GM21619 (cell line): Measurements from ENCODE around the gene SSH3.
"Not testable (repeated sequence)": the region's sequence is repeated elsewhere in the genome, so short reads cannot be mapped to it uniquely, and the experiment has no call there.

Experiments
- ATAC-seq: cut with Tn5 transposase; IDR thresholded peaks from one replicate; pipeline ENCODE4 v1.9.1; 2021; ENCODE audit not compliant: unreplicated experiment

Gene SSH3

GRCh38 chr11:67309661-67310061 is 6.3 kb downstream of the SSH3 start:
- no peak for ATAC-seq

DNA sequence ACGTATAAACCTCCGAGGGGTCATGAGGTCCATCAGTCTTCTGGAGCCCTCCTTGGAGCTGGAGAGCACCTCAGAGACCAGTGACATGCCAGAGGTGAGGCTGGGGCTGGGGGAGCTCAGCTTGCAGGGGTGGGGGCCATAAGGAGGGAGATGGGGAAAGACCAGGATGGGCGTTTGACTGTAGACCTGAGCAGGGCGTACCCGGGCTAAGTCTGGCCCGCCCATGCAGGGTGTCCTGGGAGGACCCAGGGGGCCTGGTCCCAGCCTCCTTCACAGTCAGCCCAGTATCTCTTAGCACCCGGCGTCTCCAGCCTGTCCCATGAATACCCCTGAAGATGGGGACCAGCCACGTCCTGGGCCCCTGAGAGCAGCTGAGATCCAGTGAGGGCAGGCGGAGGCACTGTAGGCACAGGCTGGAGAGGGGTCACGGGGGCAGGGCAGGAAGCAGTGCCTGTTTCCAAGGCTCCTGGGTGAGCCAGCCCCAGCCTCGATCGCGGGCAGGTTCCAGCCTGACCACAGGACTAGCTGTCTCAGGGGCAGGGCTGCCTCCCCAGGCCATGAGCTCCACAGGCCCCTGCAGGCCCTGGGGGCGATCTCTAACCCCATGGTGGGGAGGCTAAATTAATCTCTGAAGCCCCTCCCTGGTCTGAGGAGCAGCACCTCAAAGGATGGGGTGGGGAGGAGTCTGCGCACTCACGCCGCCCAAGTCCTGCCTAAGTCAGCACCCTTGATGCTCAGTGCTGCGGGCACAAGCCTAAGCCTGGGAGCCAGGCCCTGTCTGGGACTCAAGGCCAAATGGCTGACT is 7.1 kb downstream of the SSH3 start:
- no peak for ATAC-seq

DNA sequence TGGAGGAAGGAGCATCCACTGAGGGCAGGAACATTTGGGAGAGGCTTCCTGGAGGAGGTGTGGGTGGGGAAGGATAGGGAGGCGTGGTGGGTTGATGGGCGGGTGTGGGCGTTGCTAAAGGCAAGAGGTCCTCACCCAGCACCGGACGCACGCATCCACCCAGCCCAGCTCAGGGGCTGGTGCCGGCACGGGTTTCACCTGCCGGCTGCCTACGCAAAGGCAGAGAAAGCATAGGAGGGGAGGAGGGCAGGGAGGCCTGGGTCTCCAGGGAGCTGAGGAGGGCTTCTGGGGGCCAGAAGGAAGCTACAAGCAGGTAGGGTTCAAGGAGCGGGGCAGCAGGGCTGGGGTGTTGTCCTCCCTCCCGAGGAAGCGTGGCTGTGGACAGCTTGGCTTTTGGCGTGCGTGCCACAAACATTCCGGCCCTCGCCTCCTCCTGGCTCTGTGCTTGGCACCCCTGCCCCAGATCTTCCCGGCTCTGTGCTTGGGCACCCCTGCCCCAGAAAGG is 7.8 kb downstream of the SSH3 start:
- no peak for ATAC-seq

DNA sequence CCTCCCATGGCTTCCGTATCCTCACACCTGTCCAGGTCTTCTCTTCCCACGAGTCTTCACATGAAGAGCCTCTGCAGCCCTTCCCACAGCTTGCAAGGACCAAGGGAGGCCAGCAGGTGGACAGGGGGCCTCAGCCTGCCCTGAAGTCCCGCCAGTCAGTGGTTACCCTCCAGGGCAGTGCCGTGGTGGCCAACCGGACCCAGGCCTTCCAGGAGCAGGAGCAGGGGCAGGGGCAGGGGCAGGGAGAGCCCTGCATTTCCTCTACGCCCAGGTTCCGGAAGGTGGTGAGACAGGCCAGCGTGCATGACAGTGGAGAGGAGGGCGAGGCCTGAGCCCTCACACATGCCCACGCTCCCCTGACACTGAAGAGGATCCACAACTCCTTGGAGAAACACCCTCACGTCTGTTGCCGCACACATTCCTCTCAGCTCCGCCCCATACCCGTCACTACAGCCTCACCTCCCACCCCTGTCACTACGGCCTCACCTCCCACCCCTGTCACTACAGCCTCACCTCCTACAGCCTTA is 8.3 kb downstream of the SSH3 start:
- ATAC-seq: no peak

DNA sequence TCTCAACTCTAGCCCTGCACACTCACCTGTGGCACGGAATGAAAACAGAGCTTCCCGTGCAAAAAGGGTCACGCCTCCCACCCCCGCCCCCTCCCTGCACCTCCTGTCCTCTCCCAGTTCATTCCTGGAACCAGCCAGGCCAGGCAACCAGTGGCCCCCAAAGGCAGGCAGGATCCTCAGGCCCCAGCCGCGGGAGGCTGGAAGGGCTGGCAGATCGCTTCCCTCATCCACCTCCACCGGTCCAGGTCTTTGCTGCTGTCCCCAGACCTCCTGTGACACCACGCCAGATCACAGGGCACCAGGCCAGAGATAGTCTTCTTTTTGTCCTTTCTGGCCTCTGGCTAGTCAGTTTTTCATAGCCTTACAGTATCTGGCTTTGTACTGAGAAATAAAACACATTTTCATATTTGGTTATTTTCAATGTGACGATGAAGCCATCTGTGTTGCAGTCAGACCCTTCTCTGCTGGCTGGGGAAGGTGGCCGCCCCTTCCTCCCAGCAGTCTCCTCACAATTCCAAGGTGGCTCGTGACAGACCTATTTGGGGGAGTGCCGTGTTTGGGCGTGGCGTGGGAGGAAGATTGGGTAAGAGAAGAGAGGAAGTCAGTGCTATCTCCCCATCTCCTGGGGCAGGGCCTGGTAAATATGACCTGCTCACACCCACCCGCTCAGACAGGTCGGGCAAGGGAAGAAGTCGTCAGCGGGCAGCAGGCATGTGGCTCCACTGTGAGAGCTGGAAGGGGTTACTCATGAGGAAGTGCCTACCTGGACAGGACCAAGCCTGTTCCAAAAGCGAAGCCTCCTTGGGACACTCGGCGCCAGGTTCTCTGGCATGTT is 9.1 kb downstream of the SSH3 start:
- ATAC-seq: no peak

- no peak for ATAC-seq
Measured at GRCh38 chr11:67313125-67313890, 10.0 kb downstream of the SSH3 start.

DNA sequence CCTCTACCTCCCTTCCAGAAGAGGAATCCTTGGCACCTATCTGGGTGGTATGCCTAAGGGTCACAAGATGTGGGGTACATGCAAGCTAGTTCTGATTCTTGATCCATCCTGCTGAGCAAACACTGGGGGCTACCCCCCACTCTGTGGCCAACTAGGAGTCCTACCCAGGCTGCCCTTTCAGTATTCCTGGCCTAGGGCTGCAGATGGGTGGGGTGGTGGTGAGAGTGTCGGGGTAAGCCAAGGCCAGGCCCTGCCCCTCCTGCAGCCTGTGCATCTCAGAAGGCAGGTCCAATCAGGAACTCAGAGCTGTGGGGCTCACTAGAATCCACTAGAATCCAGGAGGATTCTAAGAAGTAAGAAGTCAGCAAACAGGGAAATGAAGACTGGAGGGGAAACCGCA is 10.9 kb downstream of the SSH3 start:
- ATAC-seq: no peak

GRCh38 chr11:67315325-67315909 is 12.1 kb downstream of the SSH3 start:
- ATAC-seq: no peak

GRCh38 chr11:67316882-67317204 is 13.5 kb downstream of the SSH3 start:
- ATAC-seq: no peak

DNA sequence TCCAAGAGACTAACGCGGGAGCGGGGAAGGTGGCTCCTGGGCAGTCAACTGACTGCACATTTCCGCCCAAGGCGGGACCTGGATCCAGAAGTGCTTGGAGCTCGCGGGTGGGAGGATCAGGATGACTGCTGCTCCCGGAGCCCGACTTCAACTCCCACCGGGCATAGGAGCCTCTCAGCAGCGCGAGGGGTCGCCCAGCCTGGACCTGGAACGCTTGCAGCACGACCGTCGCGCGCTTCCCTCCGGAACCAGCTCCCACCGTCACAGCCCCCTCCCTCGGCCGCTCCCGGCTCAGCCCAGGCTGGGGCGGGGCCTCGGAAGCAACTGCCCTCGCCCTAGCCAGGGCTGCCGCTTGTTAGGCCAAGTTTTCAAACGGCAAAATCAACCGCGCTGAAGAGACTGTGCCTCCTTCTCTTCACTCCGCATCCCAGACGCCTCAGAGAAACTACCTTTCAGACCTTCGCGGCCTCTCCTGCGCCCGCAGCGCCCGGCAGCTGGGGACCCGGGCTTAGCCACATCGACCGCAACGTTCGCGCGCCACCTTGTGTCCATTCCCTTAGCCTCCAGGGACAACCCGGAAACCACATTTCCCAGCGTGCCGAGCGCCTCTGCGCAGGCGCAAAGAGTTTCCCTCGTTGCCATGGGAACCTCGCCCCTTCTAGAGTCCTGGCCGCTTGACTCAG is 14.0 kb downstream of the SSH3 start:
- peak; percentile 67 for ATAC-seq

GRCh38 chr11:67317888-67318555 is 14.7 kb downstream of the SSH3 start:
- ATAC-seq: no peak

DNA sequence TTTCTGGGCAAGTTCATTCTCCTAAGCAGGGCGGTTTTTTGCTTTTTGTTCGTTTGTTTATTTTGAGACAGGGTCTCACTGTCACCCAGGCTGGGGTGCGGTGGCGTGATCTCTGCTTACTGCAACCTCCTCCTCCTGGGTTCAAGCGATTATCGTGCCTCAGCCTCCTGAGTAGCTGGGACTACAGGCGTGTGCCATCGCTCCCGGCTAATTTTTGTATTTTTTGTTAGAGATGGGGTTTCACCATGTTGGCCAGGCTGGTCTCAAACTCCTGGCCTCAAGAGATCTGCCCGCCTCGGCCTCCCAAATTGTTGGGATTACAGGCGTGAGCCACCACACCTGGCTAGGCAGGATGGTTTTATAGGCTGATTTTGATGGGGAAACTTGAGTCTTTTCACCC is 15.5 kb downstream of the SSH3 start:
- not testable (repeated sequence) for ATAC-seq

DNA sequence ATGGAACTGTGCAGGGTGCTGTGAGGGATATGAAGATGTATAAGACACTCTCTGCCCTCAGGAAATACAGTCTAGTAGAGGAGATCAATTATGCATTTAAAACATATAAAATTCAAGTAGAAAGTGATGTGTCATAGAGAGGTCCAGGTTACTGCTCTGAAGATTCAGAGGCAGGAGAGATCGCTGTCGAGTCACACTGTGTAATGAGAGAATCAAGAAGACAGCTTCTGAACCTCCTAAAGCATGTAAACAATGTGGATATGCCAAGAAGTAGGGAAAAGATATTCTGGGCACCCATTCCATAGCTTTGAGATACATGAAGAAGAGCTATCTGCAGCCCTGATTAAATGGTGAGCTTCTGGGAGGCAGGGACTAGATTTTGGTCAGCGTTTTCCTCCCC is 16.7 kb downstream of the SSH3 start:
- no peak for ATAC-seq

GRCh38 chr11:67320691-67321090 is 17.4 kb downstream of the SSH3 start:
- ATAC-seq: no peak

DNA sequence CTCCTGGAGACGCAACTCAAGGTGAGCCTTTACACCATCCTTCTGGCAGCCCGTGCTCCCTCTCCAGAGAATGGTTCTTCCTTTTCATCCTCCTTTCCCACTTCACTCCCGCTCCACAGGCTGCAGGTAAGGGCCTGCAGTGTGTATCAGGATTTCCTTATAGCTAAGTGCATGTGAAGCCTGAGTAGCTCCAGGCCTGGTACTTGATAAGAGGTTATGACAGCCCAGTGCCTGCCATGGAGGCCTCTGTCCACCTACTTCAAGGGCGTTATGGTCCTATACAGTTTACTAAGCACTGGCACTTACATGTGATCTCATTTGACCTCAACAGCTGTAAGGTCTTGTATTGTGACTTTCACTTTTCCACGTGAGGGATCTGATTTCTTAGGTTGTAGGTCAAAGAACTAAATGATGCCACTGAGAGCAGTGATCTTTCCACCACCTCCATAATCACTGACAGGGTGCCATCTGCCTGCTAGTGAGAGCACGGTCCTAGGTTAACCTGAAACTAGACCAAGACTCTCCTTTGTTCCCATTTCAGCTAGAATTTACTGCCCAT is 18.1 kb downstream of the SSH3 start:
- no peak for ATAC-seq

DNA sequence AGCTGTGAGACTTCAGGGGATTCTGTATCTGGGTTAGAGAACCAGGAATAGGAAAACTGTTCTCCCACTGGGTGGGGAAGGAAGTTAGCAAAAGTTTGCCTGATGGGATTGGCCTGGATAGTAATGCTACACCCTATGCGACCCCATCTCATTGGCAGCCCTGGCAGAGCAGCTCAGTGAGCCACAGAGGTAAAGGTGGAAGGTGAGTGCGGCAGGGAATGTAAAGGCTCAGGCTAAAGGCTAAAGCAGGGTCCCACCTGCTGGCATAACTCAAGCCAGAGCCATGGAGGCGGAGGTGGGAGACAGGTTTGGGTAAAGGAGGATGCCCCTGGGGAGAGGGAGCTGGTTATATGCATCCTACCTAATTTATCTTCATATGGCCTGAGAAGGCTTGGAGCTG is 18.7 kb downstream of the SSH3 start:
- ATAC-seq: no peak

GRCh38 chr11:67323526-67323925 is 20.2 kb downstream of the SSH3 start:
- no peak for ATAC-seq

- no peak for ATAC-seq
Measured at GRCh38 chr11:67332081-67332691, 28.9 kb downstream of the SSH3 start.

- ATAC-seq: no peak
Measured at GRCh38 chr11:67337257-67337656, 33.9 kb downstream of the SSH3 start.
